ENCODE data around the gene TAF4.

The TAF4 gene

GRCh38 chr20:62042025-62042820 is 23.5 kb downstream of the TAF4 start:
- no peak for TF ChIP-seq CTCF (IDR thresholded peaks at IDR 0.05; ENCODE audit: low read depth, low read length)
- no peak overlapping the region for H3K4me3 ChIP-seq (replicated peaks in 1 of 2; ENCODE audit: low read depth in 2 of 2, low read length in 2 of 2)
- DNase-seq (ENCODE audit: low read depth in 2 of 2) = no peak

- H3K4me3 ChIP-seq (replicated peaks in 1 of 2; ENCODE audit: low read depth in 2 of 2, low read length in 2 of 2) = no peak overlapping the region
- no peak for DNase-seq (ENCODE audit: low read depth in 2 of 2)
- no peak for TF ChIP-seq CTCF (IDR thresholded peaks at IDR 0.05; ENCODE audit: low read depth, low read length)
These were observed 24.7 kb downstream of the TAF4 start for GRCh38 chr20:62040933-62041332.

- TF ChIP-seq CTCF (IDR thresholded peaks at IDR 0.05; ENCODE audit: low read depth, low read length) = no peak
- no peak overlapping the region for H3K4me3 ChIP-seq (replicated peaks in 1 of 2; ENCODE audit: low read depth in 2 of 2, low read length in 2 of 2)
- no peak for DNase-seq (ENCODE audit: low read depth in 2 of 2)
These were observed 25.2 kb downstream of the TAF4 start for GRCh38 chr20:62040381-62040922.

GRCh38 chr20:62039738-62040137 is 25.9 kb downstream of the TAF4 start:
- no peak for DNase-seq (ENCODE audit: low read depth in 2 of 2)
- H3K4me3 ChIP-seq (replicated peaks in 1 of 2; ENCODE audit: low read depth in 2 of 2, low read length in 2 of 2) = no peak overlapping the region
- no peak for TF ChIP-seq CTCF (IDR thresholded peaks at IDR 0.05; ENCODE audit: low read depth, low read length)

GRCh38 chr20:62032609-62033368 is 32.9 kb downstream of the TAF4 start:
- no peak overlapping the region for H3K4me3 ChIP-seq (replicated peaks in 1 of 2; ENCODE audit: low read depth in 2 of 2, low read length in 2 of 2)
- no peak for TF ChIP-seq CTCF (IDR thresholded peaks at IDR 0.05; ENCODE audit: low read depth, low read length)
- DNase-seq (ENCODE audit: low read depth in 2 of 2) = peak in 1 of 2 donors; percentile 39

- DNase-seq (ENCODE audit: low read depth in 2 of 2) = no peak
- no peak for TF ChIP-seq CTCF (IDR thresholded peaks at IDR 0.05; ENCODE audit: low read depth, low read length)
- H3K4me3 ChIP-seq (replicated peaks in 1 of 2; ENCODE audit: low read depth in 2 of 2, low read length in 2 of 2) = no peak overlapping the region
These were observed 34.1 kb downstream of the TAF4 start for GRCh38 chr20:62031462-62032092.

All from cardiac fibroblast (primary cell).